ENCODE measurements around the gene PHF21A.

PHF21A gene

GRCh38 chr11:45920531-45921477, 200.4 kb downstream of the PHF21A start:
- H3K4me3 ChIP-seq (ENCODE audit: low read depth, low read length): no peak overlapping the region
- TF ChIP-seq MAX (IDR thresholded peaks at IDR 0.05; ENCODE audit: low read depth, low read length) (no peak), CTCF (IDR thresholded peaks at IDR 0.05; ENCODE audit: low read depth, low read length) (no peak), POLR2A (IDR thresholded peaks at IDR 0.05; ENCODE audit: extremely low read depth, insufficient read length) (no peak), MYC (IDR thresholded peaks at IDR 0.05; ENCODE audit: low read depth, low read length) (no peak)
- no peak for DNase-seq (ENCODE audit: low read depth)

- no peak for DNase-seq (ENCODE audit: low read depth)
- no peak overlapping the region for H3K4me3 ChIP-seq (ENCODE audit: low read depth, low read length)
- TF ChIP-seq MYC (IDR thresholded peaks at IDR 0.05; ENCODE audit: low read depth, low read length) (no peak), MAX (IDR thresholded peaks at IDR 0.05; ENCODE audit: low read depth, low read length) (no peak), CTCF (IDR thresholded peaks at IDR 0.05; ENCODE audit: low read depth, low read length) (no peak), POLR2A (IDR thresholded peaks at IDR 0.05; ENCODE audit: extremely low read depth, insufficient read length) (no peak)
These were observed 201.3 kb downstream of the PHF21A start for GRCh38 chr11:45919806-45920530.

GRCh38 chr11:45918962-45919675, 202.1 kb downstream of the PHF21A start:
- no peak for DNase-seq (ENCODE audit: low read depth)
- TF ChIP-seq POLR2A (IDR thresholded peaks at IDR 0.05; ENCODE audit: extremely low read depth, insufficient read length) (no peak), MYC (IDR thresholded peaks at IDR 0.05; ENCODE audit: low read depth, low read length) (no peak), MAX (IDR thresholded peaks at IDR 0.05; ENCODE audit: low read depth, low read length) (no peak), CTCF (IDR thresholded peaks at IDR 0.05; ENCODE audit: low read depth, low read length) (no peak)
- peak overlapping the region; percentile 90 for H3K4me3 ChIP-seq (ENCODE audit: low read depth, low read length)

- TF ChIP-seq CTCF (IDR thresholded peaks at IDR 0.05; ENCODE audit: low read depth, low read length) (no peak), MAX (IDR thresholded peaks at IDR 0.05; ENCODE audit: low read depth, low read length) (peak; percentile 35; the same call in 1 of the 2 replicates), POLR2A (IDR thresholded peaks at IDR 0.05; ENCODE audit: extremely low read depth, insufficient read length) (peak; percentile 63)
- DNase-seq (ENCODE audit: low read depth): peak; percentile 80
These were observed 202.8 kb downstream of the PHF21A start for GRCh38 chr11:45918331-45918941.

More at GRCh38 chr11:45918331-45918941, 202.8 kb downstream of the PHF21A start:
- H3K4me3 ChIP-seq (ENCODE audit: low read depth, low read length): peak overlapping the region; percentile 90

All from NB4 (cell line).